ENCODE results near the gene PTPRC.
A peak's percentile ranks its signal among the peaks of the same experiment; 100 is the strongest.

PTPRC gene

GRCh38 chr1:198765416-198765815 is 126.6 kb downstream of the PTPRC start:
- ATAC-seq: no peak

GRCh38 chr1:198771563-198772153 is 132.8 kb downstream of the PTPRC start:
- ATAC-seq: no peak

- ATAC-seq: no peak
Observed at GRCh38 chr1:198772626-198773025, 133.8 kb downstream of the PTPRC start.

GRCh38 chr1:198773030-198773429 is 134.2 kb downstream of the PTPRC start:
- no peak for ATAC-seq

GRCh38 chr1:198773523-198773922 is 134.7 kb downstream of the PTPRC start:
- ATAC-seq: no peak

- no peak for ATAC-seq
Observed at GRCh38 chr1:198774421-198774820, 135.6 kb downstream of the PTPRC start.

GRCh38 chr1:198775606-198776005 is 136.8 kb downstream of the PTPRC start:
- no peak for ATAC-seq

GRCh38 chr1:198776602-198777029 is 137.8 kb downstream of the PTPRC start:
- ATAC-seq: no peak

GRCh38 chr1:198778049-198778448 is 139.2 kb downstream of the PTPRC start:
- ATAC-seq: no peak

GRCh38 chr1:198780376-198780775 is 141.5 kb downstream of the PTPRC start:
- no peak for ATAC-seq

GRCh38 chr1:198788561-198789064 is 149.8 kb downstream of the PTPRC start:
- ATAC-seq: peak in 1 of 2 donors; percentile 81

- no peak for ATAC-seq
Observed at GRCh38 chr1:198793714-198794113, 154.9 kb downstream of the PTPRC start.

GRCh38 chr1:198794498-198794897 is 155.7 kb downstream of the PTPRC start:
- no peak for ATAC-seq

- no peak for ATAC-seq
Observed at GRCh38 chr1:198797656-198798055, 158.8 kb downstream of the PTPRC start.

- peak in 1 of 2 donors; percentile 20 for ATAC-seq
Observed at GRCh38 chr1:198798923-198799386, 160.1 kb downstream of the PTPRC start.

GRCh38 chr1:198805498-198806151 is 166.8 kb downstream of the PTPRC start:
- ATAC-seq: no peak

GRCh38 chr1:198806861-198807260 is 168.0 kb downstream of the PTPRC start:
- ATAC-seq: no peak

All from activated CD4-positive, CD25-positive, alpha-beta regulatory T cell treated with anti-CD3 and anti-CD28 coated beads, Interleukin-2, amount 50 U/mL, for 24 hours (primary cell).